SK-N-MC (cell line): Measurements from ENCODE around the gene RAB6C.

Experiments
- EZH2 ChIP-seq: fragments of 200-600 bp; sonication (generic); IDR thresholded peaks from one replicate; pipeline ENCODE4 v1.6.1; 2017; ENCODE audit warnings: antibody characterized with exemption
- FOXP2 ChIP-seq: optimal IDR thresholded peaks from 2 replicates; pipeline ENCODE3; 2011; ENCODE audit warnings: mild to moderate bottlenecking, moderate library complexity; ENCODE audit not compliant: insufficient read depth; ENCODE audit errors: extremely low read length, control extremely low read depth
- POLR2AphosphoS5 ChIP-seq: IDR thresholded peaks from 2 replicates; pipeline ENCODE4 v1.6.1; 2012; ENCODE audit warnings: mild to moderate bottlenecking, low read depth, low read length, borderline replicate concordance

GRCh38 chr2:129930451-129930850 is 49.0 kb upstream of the RAB6C start:
- no peak for TF ChIP-seq POLR2AphosphoS5
- TF ChIP-seq EZH2: no peak
- TF ChIP-seq FOXP2: no peak
